GM12864 (cell line): ENCODE results near the gene PRR4.

Experiments
- DNase-seq: peaks from one replicate; pipeline ENCODE4 v3.0.0-alpha.2; 2011; ENCODE audit warnings: low read depth
- H3K4me3 ChIP-seq: 2 replicates; pipeline ENCODE4 v1.5.1; 2011; ENCODE audit warnings: mild to moderate bottlenecking, low read depth, low read length, control low read depth
- CTCF ChIP-seq: IDR thresholded peaks from 2 replicates; pipeline ENCODE4 v1.5.1; 2011; ENCODE audit warnings: low read depth, mild to moderate bottlenecking, moderate library complexity, low read length, control low read depth, inconsistent platforms; ENCODE audit errors: missing control alignments

PRR4 gene

DNA sequence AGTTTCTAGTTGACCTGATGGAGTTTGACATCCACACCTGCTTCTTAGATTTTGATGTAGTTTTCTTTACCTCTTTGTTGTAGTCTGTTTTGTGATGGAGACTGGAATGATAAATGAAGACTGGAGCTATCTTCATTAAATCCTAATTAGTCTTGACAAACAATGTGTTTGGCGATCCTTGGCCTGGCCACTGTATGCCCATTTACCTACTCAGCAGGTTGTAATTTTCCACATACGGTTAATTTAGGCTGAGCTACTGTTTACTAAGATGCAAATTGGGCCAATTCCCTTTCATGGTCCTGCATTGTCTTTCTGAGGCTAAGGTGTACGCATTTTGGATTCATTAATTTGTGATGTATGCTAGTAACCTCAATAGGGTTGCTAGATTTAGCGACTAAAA is 46.7 kb downstream of the PRR4 start, which contains the start of gene TAS2R7:
Gene TAS2R7, minus strand, starts transcription at position 41 of the 400 bp plus-strand sequence. CDS start 57 bp downstream, outside the sequence.
- no peak for TF ChIP-seq CTCF
- no peak within 1 kb of the TSS for H3K4me3 ChIP-seq

GRCh38 chr12:10801741-10802140 is 47.5 kb downstream of the PRR4 start:
- TF ChIP-seq CTCF, result no peak
- DNase-seq, result no peak
- no peak overlapping the region for H3K4me3 ChIP-seq

More for the DNA sequence above, 46.7 kb downstream of the PRR4 start, which contains the start of gene TAS2R7:
- DNase-seq, result no peak
